ENCODE measurements around the gene CWC22.
"Not testable (repeated sequence)": the region's sequence is repeated elsewhere in the genome, so short reads cannot be mapped to it uniquely, and the experiment has no call there.

CWC22 gene

DNA sequence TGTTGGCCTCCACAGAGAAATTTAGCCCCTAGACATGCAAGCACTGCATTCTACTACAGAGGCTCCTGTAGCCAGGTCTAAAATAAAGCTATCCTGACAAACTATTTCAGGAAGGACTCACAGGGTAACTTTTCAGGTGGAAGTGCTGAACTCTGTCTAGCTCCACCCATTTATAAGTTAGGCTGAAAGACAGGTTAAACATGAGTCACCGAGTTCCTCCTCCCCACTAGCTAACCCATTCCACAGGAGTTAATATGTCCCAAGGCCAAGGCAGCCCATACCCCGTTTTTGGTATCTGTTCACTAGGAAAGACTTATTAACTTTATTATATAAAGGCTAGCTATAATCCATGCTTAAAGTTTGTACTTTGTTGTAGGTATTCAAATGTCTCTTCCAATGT lies 3.5 kb downstream of the CWC22 start:
- DNase-seq (ENCODE audit: low read depth in 2 of 2), result no peak

GRCh38 chr2:180003073-180003472 lies 4.0 kb downstream of the CWC22 start:
- DNase-seq (ENCODE audit: low read depth in 2 of 2), result no peak

DNA sequence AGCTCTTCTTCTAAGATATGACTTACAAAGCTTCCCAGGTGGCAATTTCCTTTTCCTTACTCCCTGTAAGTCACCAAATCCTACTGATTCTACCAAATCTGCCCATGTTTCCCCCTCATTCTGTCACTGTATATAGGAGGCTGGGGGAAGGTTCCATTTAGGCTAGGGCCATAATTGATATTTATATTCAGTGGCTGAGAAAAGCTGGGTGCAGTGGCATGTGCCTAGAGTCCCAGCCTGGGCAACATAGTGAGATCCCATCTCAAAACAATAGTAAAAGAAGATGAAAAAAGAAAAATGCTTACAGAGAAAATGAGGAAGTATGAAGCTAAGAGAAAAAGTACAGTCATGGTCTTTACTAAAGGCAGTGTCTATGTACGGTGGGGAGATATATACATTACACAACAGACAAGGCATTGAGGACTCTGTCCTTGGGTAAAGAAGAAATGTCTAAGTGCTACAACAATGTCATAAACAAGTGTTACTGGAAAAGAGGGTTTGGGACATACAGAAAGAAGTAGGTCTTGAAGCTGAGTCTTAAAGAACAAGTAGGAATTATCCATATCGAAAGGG lies 4.8 kb downstream of the CWC22 start:
- no peak for DNase-seq (ENCODE audit: low read depth in 2 of 2)

- no peak for DNase-seq (ENCODE audit: low read depth in 2 of 2)
Measured at GRCh38 chr2:180001726-180002125, 5.4 kb downstream of the CWC22 start.

GRCh38 chr2:180000434-180000833 lies 6.7 kb downstream of the CWC22 start:
- no peak for DNase-seq (ENCODE audit: low read depth in 2 of 2)

- no peak for DNase-seq (ENCODE audit: low read depth in 2 of 2)
Measured at GRCh38 chr2:179999000-179999399, 8.1 kb downstream of the CWC22 start.

- DNase-seq (ENCODE audit: low read depth in 2 of 2), result no peak
Measured at GRCh38 chr2:179995741-179996515, 11.2 kb downstream of the CWC22 start.

GRCh38 chr2:179991344-179991743 lies 15.8 kb downstream of the CWC22 start:
- DNase-seq (ENCODE audit: low read depth in 2 of 2), result no peak

- no peak for DNase-seq (ENCODE audit: low read depth in 2 of 2)
Measured at GRCh38 chr2:179990676-179991317, 16.3 kb downstream of the CWC22 start.

GRCh38 chr2:179987916-179988315 lies 19.2 kb downstream of the CWC22 start:
- no peak for DNase-seq (ENCODE audit: low read depth in 2 of 2)

GRCh38 chr2:179985163-179985820 lies 21.8 kb downstream of the CWC22 start:
- no peak for DNase-seq (ENCODE audit: low read depth in 2 of 2)

GRCh38 chr2:179983250-179983932 lies 23.7 kb downstream of the CWC22 start:
- no peak for DNase-seq (ENCODE audit: low read depth in 2 of 2)

DNA sequence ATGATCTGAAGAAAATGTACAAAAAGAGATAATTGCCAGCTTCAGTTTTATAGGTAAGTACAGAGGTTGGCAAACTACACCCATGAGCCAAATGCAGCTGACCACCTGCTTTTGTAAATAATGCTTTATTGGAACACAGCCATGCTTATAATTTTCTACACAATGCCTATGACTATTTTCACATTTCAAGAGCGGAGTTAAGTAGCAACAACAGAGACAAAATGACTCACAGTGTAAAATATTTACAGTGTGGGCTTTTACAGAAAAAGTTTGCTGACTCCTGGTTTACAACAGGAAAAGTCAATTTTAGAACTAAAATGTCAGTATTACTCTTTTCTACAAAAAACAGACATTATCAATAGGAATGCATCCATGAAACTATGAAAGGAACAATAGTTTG lies 26.0 kb downstream of the CWC22 start:
- no peak for DNase-seq (ENCODE audit: low read depth in 2 of 2)

DNA sequence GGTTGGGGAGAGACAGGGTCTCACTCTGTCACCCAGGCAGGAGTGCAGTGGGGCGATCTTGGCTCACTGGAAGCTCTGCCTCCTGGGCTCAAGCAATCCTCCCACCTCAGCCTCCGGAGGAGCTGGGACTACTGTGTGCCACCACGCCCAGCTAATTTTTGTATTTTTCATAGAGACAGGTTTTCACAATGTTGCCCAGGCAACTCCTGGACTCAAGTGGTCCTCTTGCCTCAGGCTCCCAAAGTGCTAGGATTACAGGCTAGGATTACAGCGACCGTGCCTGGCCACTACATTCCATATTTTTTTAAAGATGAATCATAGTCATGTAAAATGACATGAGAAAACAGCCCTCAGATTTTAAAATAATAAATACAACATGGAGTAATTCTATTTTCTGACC lies 32.3 kb downstream of the CWC22 start:
- DNase-seq (ENCODE audit: low read depth in 2 of 2), result no peak

- no peak for DNase-seq (ENCODE audit: low read depth in 2 of 2)
Measured at GRCh38 chr2:179966778-179967394, 40.2 kb downstream of the CWC22 start.

- no peak for DNase-seq (ENCODE audit: low read depth in 2 of 2)
Measured at GRCh38 chr2:179965291-179966258, 41.5 kb downstream of the CWC22 start.

GRCh38 chr2:179963626-179964025 lies 43.5 kb downstream of the CWC22 start:
- no peak for DNase-seq (ENCODE audit: low read depth in 2 of 2)

GRCh38 chr2:179958251-179958650 lies 48.8 kb downstream of the CWC22 start:
- DNase-seq (ENCODE audit: low read depth in 2 of 2), result not testable (repeated sequence)

DNA sequence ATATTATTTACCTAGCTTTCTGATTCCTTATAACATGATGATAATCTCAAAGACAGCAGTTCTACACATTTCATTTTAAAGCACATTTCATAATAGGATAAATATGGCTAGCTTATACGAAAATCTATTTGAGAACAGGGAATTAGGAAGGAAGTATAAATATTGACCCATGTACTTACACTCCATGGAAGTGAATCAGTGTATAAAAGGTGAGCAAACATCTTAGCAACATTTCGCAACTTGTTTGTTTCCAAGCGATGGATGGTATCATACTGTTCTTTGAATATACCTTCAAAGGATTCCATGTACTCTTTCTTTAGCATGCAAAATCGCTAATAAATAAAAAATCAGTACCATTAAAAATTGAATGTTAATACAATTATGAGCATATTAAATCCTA lies 53.1 kb downstream of the CWC22 start:
- DNase-seq (ENCODE audit: low read depth in 2 of 2), result no peak

GRCh38 chr2:179953359-179953758 lies 53.7 kb downstream of the CWC22 start:
- DNase-seq (ENCODE audit: low read depth in 2 of 2), result no peak
